ENCODE data around the gene ADRB1.

ADRB1 gene

DNA sequence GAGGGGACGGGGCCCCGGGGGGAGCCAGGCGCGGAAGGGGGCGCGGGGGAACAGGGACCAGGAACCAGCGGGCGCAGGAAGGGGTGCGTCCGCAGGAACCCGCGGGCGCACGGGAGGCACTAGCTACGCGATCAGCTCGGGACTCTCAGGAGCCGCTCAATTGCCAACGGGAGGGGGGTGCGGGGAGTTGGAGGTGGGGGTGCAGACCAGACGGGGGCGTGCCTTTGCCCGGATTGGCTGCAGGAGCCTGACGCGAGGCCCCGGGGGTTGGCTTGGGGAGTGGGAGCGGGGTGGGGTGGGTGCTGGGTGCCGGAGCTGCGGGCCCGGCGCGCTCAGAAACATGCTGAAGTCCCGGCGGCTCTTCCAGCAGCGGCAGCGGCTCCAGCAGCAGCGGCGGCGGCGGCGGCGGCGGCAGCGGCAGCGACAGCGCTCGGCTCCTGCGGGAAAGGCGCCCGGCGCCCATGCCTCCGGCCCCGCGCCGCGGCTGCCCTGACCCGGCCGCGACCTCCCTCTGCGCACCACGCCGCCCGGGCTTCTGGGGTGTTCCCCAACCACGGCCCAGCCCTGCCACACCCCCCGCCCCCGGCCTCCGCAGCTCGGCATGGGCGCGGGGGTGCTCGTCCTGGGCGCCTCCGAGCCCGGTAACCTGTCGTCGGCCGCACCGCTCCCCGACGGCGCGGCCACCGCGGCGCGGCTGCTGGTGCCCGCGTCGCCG, at the start of gene ADRB1:
Gene ADRB1 (plus strand): TSS at position 335 of the 715 bp plus-strand sequence. CDS start 267 bp downstream, at position 602.
- DNase-seq (peak; percentile 36), ATAC-seq (peak; percentile 44)

GRCh38 chr10:113995201-113995600, 48.5 kb upstream of the ADRB1 start:
- ATAC-seq: no peak

DNA sequence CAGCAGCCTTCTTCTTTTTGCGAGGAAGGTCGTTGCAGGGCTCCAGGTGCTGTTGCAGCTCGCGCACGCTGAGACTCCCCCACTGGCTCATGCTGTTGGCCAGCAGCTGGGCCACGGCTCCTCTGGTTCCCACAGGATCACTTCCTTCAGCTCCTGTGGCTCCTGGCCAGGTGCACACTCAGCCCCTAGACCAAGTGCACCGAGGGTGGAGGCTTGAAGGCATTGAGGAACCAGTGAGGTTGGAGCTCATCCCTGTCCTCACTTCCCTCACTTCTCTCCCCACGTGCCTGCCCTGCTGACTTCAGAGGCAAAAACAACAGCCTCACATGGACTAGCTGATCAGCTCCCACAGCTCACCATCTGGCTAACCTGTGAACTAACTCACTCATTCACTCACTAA, 46.2 kb upstream of the ADRB1 start:
- no peak for DNase-seq

More at GRCh38 chr10:113995201-113995600, 48.5 kb upstream of the ADRB1 start:
- DNase-seq: no peak

GRCh38 chr10:113999531-113999930, 44.1 kb upstream of the ADRB1 start:
- no peak for ATAC-seq
- DNase-seq: no peak

More for the DNA sequence above, 46.2 kb upstream of the ADRB1 start:
- no peak for ATAC-seq

DNA sequence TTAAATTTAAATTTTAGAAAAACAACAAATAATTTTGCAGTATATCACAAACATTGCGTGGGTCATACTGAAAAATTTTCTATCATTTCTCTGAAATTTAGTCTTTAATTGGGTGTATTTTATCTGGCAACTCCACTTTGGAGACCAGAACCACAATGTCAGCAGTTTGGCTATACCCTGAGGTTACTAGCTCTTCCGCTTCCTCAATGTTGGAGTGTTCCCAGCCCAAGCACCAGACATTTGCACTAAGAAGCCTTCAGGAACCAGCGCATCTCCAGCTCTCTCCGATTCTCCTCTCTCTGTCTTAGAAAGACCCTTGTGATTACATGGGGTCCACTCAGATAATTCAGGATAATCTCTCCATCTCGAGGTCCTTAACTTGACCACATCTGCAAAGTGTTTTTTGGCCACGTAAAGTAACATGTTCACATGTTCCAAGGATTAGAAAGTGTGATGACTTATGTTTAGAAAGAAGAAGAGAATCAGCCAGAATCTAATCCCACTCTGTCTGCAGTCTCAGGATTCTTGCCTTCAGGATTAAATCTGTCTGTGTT, 43.1 kb upstream of the ADRB1 start:
- ATAC-seq (no peak), DNase-seq (no peak)

DNA sequence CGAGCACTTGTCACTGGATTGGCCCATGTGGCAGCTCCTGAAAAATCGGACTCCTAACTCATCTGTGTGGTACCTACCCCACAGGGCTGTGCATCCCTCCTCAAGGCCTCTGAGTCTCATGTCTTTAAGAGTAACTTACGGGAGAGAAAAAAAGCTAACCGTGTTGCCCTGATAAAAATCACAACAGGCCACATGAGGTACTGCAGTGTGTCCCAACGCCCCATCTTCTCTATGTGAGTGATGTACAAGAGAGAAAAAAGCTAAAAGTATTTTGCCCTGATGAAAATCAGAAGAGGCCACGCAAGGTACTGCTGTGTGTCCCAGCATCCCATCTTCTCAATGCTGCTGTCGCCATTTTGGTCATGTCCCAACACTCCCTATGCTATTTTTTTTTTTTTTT, 41.2 kb upstream of the ADRB1 start:
- DNase-seq (no peak), ATAC-seq (no peak)

DNA sequence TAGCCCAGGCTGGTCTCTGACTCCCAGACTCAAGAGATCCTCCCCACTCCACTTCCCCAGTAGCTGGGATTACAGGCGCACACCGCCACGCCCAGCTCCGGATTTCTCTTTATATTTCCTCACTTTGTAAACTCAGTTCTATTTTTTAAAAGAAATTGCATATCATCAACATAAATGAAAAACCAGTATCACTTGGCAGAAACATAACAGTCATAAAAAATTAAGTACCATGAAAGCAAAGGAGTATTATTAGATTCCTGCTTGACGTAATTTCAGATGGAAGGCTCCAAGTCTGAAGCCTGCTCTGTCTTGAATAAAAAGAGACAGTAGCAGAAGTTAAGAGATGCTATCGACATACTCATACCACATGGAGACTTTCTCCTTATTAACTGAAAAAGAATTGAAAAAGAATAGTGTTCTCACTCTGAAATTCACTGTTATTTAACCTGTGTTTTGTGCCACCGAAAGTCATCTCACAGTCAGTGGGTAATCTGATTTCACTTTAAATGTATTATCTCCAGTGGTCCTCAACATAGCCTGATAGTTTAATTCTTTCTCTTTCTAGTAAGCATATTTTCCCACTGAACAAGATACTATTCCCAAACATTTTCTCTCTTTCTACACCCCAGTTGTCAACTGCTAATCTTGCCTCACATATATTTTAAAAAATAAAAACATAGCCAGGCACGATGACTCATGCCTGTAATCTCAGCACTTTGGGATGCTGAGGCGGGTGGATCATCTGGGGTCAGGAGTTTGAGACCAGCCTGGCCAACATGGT, 40.3 kb upstream of the ADRB1 start:
- DNase-seq (no peak), ATAC-seq (no peak)

DNA sequence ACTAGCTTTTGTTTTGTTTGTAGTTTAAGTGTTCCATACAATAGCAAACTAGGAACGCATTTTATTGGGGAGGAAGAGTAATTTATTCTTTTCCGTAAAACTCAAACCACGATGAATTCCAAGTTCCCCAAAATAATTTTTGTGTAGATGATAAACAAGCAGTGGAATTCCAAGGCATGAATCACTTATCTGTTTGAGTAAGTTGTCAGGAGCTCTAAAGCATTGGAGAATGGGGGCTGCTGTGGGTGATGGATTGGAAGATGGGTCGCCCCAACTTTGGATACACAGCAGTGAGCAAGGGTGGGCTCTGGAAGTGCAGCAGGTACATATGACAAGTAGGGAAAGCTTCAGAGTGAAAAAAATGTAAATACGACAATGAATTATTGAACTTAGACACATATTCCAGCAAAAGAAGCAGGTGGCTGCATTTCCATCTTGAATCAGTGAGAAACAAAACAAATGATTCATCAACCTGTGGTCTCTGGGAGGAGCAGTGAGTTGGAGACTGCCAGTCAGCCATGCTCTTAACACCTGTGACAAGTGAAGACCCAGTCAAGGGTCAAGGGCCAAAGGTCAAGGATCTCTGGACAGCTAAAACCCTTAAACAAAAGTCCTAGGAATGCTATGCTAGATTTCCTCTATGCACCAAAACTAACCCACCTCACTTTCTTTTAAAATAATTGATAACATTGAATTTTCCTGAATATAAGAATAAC, 34.2 kb upstream of the ADRB1 start:
- DNase-seq (no peak), ATAC-seq (no peak)

- ATAC-seq (no peak), DNase-seq (no peak)
Observed at GRCh38 chr10:114010316-114010715, 33.4 kb upstream of the ADRB1 start.

- no peak for ATAC-seq
Observed at GRCh38 chr10:114012650-114013049, 31.0 kb upstream of the ADRB1 start.

GRCh38 chr10:114015708-114016107, 28.0 kb upstream of the ADRB1 start:
- DNase-seq: no peak
- no peak for ATAC-seq

More at GRCh38 chr10:114012650-114013049, 31.0 kb upstream of the ADRB1 start:
- DNase-seq: no peak

DNA sequence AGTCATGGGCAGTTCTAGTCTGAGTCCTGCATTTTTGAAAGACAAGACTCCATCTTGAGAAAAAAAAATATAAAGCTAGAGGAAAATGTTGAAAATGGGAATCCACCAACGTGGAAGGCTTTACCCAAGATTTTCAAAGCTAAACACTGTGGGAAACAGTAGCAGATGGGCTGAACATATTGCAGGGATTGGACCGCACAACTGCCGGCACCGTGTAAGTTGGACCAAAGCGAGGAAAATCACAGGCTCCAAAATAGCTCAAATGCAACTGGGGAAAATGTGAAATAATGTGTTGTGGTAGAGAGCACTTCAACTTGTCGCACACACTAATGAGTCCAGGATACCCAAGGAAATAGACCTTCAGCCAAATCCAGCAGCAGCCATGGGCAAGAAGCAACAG, 26.4 kb upstream of the ADRB1 start:
- DNase-seq (no peak), ATAC-seq (no peak)

- no peak for DNase-seq
- no peak for ATAC-seq
Observed at GRCh38 chr10:114017873-114018272, 25.8 kb upstream of the ADRB1 start.

- no peak for ATAC-seq
- no peak for DNase-seq
Observed at GRCh38 chr10:114019226-114019625, 24.4 kb upstream of the ADRB1 start.

DNA sequence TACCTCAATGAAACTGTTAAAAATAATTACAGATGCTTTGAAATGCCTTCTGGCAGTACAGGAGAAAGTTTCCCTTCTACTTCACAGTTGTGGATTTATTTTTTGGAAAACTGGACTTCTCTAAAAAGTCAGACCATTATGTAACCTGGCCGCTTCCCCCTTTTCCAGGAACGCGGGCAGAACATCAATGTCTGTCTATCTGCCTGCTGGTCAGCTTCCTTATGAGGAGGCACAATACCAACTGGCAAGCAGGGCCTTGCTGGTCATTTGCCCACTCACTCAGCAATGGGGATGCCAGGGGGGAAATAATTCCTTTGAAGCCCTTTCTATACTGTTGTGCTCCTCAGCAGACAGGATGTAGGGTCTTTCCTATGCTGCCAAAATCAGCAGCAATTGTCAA, 22.5 kb upstream of the ADRB1 start:
- ATAC-seq (no peak), DNase-seq (no peak)

DNA sequence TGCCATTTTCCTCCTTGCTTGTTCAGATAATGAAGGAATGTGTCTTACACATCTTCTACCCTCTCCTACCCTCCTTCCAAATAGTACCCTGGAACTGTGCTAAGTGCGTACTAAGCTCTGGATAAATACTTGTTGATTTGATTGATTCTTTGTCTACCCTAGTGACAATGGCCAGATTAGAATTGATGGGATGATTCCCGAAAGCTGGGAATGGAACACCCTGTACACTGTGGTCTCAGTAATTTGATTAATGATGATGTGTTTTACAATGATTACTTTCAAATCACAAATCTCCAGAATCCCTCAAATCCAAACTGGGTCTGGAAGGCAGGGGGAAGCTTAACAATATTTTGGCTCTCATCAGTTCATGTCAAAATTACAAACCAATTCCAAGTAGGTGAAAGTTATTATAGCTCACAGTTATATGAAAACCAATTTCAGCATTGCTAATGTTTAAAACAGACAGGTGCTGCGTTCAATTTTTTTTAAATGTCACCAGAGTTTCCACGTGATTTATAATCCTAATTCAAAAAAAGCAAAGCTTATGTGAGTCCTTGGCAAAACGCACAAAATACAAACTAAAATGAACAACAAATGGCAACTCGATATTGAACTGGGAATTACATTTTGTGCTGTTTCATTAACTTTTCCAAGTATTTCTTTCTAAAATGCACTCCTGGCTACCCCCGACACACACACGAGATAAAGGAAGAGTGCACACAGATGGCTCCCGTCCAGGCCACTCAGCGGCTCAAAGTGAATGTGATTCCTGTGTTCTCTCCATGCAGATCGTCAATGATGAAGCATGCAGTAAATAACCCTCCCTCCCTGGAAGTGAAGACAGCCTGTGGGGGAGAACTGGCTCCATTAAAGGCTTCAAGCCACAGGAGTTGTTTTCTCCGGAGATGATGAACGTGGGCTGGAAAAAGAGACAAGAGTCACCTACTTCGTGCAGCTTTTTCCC, 21.7 kb upstream of the ADRB1 start:
- DNase-seq: no peak
- ATAC-seq: no peak

DNA sequence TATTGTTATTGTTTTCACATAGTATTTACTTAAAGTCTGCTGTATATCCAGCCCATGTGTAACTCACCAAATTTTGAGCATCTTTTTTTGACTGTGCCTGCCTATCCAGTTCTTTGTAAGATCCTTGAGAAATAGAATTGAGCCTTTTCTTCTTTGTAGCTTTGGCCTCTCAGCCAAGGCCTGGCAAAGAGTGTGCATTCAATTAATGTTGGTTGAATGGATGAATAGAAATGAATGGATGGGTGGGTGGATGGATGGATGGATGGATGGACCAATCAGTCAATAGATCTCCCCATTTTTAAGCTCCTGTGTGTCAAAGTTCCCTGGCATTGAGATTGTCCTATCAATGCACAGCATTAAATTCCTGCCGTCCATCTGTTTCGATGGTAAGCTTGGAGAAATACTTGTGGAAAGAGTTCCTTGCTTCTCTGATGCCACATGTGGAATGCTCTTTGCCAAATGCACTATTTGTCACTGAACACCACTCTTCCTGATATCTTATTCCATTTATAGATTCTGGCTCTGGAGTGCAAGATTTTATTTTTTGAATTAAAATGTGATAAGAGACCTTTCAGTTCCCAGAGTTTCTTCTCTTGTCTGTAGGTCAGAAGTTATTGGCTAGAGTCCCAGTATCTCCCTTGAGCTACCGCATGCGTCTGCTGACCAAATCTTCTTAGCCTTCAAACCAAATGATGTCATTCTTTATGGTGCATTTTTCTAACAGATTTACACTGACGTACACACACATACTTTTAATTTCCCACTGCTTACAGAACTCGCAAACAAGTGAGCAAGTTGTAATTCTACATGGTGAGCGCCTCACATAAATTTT, 20.7 kb upstream of the ADRB1 start:
- DNase-seq (no peak), ATAC-seq (no peak)

DNA sequence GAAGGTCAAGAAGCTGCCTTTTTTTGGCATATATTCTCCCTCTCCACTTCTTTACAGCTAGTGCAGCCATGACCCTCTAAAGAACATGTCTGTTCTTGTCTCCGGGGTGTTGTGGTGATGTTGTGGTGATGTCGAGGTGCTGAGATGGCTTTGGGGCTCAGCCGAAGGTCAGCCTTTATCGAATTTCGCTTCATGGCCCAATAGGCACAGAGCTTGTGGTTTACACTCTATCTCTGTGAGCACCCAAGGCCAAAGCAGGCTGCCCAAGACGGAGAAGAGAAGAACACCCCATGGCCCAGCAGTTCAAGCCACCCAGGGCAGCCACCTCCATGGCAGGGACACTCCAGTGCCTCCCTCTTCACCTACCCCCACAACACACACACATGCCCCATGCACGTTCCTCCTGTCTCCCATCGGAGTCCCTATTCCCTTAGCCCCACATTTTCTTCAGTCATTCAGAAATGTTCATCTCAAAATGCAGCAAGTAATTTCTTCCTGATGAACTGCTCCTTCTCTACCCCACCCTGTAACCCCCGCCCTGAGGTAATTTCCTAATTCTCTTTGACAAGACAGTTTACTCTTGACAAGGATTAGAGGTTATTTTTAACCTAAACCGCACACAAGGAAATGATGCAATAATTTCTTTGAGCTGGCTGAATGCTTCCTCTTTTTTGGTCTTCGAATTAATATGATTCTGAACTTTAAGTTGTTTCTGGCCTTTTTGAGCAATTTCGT, 18.6 kb upstream of the ADRB1 start:
- ATAC-seq: peak; percentile 49
- DNase-seq: no peak

GRCh38 chr10:114025611-114026130, 18.0 kb upstream of the ADRB1 start:
- ATAC-seq (no peak), DNase-seq (no peak)

All from stimulated activated naive CD8-positive, alpha-beta T cell treated with anti-CD3 and anti-CD28 coated beads, Interleukin-15, Interleukin-2, amounts not matched to agents 100 U/mL and 50 U/mL, for 24 hours (primary cell).